SK-N-SH treated with all-trans-retinoic acid at 6 μM for 48 hours (cell line): ENCODE measurements around the gene SPG7.

Source experiments
- ATAC-seq: fragments of 200-7000 bp; cut with Tn5 transposase; 3 replicates; pipeline ENCODE4 v1.9.1; 2020; ENCODE audit warnings: mild to moderate bottlenecking, moderate library complexity
- ARNTL ChIP-seq: fragments of 450-650 bp; formaldehyde crosslinking; IDR thresholded peaks from 2 replicates; pipeline ENCODE4 v1.5.0; 2020; ENCODE audit warnings: low read depth, mild to moderate bottlenecking, moderate library complexity, borderline replicate concordance
- BACH2 ChIP-seq: fragments of 250-450 bp; sonication (Bioruptor Pico); IDR thresholded peaks from 2 replicates; pipeline ENCODE4 v1.9.0; 2021; ENCODE audit warnings: mild to moderate bottlenecking, borderline replicate concordance
- CSDC2 ChIP-seq: fragments of 250-450 bp; sonication (Bioruptor Pico); IDR thresholded peaks from 2 replicates; pipeline ENCODE4 v1.5.0; 2020; ENCODE audit warnings: mild to moderate bottlenecking, moderate library complexity
- ESRRG ChIP-seq: fragments of 250-450 bp; sonication (Bioruptor Pico); IDR thresholded peaks from 2 replicates; pipeline ENCODE4 v1.6.1; 2021; ENCODE audit warnings: mild to moderate bottlenecking
- GLIS3 ChIP-seq: fragments of 250-450 bp; sonication (Bioruptor Pico); IDR thresholded peaks from 2 replicates; pipeline ENCODE4 v1.5.0; 2020; ENCODE audit warnings: mild to moderate bottlenecking, moderate library complexity
- ISL1 ChIP-seq: fragments of 250-450 bp; sonication (Bioruptor Pico); IDR thresholded peaks from 2 replicates; pipeline ENCODE4 v2.1.2; 2022; ENCODE audit warnings: mild to moderate bottlenecking, moderate library complexity
- OSR1 ChIP-seq: fragments of 250-450 bp; sonication (Bioruptor Pico); IDR thresholded peaks from 2 replicates; pipeline ENCODE4 v1.8.0; 2022; ENCODE audit warnings: moderate library complexity, mild to moderate bottlenecking, inconsistent platforms
- PPARA ChIP-seq: fragments of 250-450 bp; sonication (Bioruptor Pico); IDR thresholded peaks from 2 replicates; pipeline ENCODE4 v1.5.0; 2020; ENCODE audit warnings: mild to moderate bottlenecking, borderline replicate concordance
- RARB ChIP-seq: fragments of 250-450 bp; sonication (Bioruptor Pico); IDR thresholded peaks from 2 replicates; pipeline ENCODE4 v1.8.0; 2021; ENCODE audit warnings: mild to moderate bottlenecking, moderate library complexity
- SNAI2 ChIP-seq: fragments of 250-450 bp; sonication (Bioruptor Pico); IDR thresholded peaks from 2 replicates; pipeline ENCODE4 v1.5.0; 2020; ENCODE audit warnings: mild to moderate bottlenecking, moderate library complexity
- TCF4 ChIP-seq: fragments of 250-450 bp; sonication (Bioruptor Pico); IDR thresholded peaks from 2 replicates; pipeline ENCODE4 v1.8.0; 2021; ENCODE audit warnings: mild to moderate bottlenecking, moderate library complexity, borderline replicate concordance
- ZFP3 ChIP-seq: fragments of 250-450 bp; sonication (Bioruptor Pico); IDR thresholded peaks from 2 replicates; pipeline ENCODE4 v1.5.0; 2020; ENCODE audit warnings: mild to moderate bottlenecking, moderate library complexity
- ZFP30 ChIP-seq: fragments of 450-650 bp; formaldehyde crosslinking; IDR thresholded peaks from 2 replicates; pipeline ENCODE4 v1.5.0; 2022; ENCODE audit warnings: mild to moderate bottlenecking, moderate library complexity
- ZNF565 ChIP-seq: fragments of 450-650 bp; formaldehyde crosslinking; conservative IDR thresholded peaks from 2 replicates; pipeline ENCODE4 v1.5.0; 2020; ENCODE audit warnings: low read depth, mild to moderate bottlenecking, moderate library complexity
- TF ChIP-seq, protein P1 (sequence below): fragments of 250-450 bp; sonication (Bioruptor Pico); IDR thresholded peaks from 2 replicates; pipeline ENCODE4 v1.5.1; 2020; ENCODE audit warnings: low read depth, mild to moderate bottlenecking, moderate library complexity
- TF ChIP-seq, protein P2 (sequence below): fragments of 250-450 bp; sonication (Bioruptor Pico); IDR thresholded peaks from 2 replicates; pipeline ENCODE4 v1.5.1; 2021; ENCODE audit warnings: mild to moderate bottlenecking, moderate library complexity
- TF ChIP-seq, protein P3 (sequence below): fragments of 250-450 bp; sonication (Bioruptor Pico); IDR thresholded peaks from 2 replicates; pipeline ENCODE4 v1.8.0; 2021; ENCODE audit warnings: low read depth, mild to moderate bottlenecking, moderate library complexity, borderline replicate concordance
- TF ChIP-seq, protein P4 (sequence below): fragments of 250-450 bp; sonication (Bioruptor Pico); IDR thresholded peaks from 2 replicates; pipeline ENCODE4 v1.8.0; 2020; ENCODE audit warnings: mild to moderate bottlenecking, moderate library complexity, borderline replicate concordance

SPG7 gene

DNA sequence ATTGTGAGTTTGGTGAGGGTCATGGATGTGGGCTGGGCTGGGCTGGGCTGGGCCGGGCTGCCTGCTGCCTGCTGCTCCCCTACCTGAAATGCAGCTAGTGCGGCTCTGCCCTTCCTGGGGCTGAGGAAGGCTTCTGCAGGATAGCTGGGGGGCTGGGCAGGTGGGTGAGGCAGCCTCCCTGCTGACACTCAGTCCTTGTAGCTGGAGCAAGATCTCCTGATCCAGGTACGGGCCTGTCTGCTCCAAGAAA lies 57.0 kb downstream of the SPG7 start (continued):
- TF ChIP-seq, protein P1, sequence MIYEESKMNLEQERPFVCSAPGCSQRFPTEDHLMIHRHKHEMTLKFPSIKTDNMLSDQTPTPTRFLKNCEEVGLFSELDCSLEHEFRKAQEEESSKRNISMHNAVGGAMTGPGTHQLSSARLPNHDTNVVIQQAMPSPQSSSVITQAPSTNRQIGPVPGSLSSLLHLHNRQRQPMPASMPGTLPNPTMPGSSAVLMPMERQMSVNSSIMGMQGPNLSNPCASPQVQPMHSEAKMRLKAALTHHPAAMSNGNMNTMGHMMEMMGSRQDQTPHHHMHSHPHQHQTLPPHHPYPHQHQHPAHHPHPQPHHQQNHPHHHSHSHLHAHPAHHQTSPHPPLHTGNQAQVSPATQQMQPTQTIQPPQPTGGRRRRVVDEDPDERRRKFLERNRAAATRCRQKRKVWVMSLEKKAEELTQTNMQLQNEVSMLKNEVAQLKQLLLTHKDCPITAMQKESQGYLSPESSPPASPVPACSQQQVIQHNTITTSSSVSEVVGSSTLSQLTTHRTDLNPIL (CRISPR knock-in tag), result no peak
- TF ChIP-seq ISL1 (CRISPR knock-in tag), result no peak
- TF ChIP-seq RARB, result no peak

DNA sequence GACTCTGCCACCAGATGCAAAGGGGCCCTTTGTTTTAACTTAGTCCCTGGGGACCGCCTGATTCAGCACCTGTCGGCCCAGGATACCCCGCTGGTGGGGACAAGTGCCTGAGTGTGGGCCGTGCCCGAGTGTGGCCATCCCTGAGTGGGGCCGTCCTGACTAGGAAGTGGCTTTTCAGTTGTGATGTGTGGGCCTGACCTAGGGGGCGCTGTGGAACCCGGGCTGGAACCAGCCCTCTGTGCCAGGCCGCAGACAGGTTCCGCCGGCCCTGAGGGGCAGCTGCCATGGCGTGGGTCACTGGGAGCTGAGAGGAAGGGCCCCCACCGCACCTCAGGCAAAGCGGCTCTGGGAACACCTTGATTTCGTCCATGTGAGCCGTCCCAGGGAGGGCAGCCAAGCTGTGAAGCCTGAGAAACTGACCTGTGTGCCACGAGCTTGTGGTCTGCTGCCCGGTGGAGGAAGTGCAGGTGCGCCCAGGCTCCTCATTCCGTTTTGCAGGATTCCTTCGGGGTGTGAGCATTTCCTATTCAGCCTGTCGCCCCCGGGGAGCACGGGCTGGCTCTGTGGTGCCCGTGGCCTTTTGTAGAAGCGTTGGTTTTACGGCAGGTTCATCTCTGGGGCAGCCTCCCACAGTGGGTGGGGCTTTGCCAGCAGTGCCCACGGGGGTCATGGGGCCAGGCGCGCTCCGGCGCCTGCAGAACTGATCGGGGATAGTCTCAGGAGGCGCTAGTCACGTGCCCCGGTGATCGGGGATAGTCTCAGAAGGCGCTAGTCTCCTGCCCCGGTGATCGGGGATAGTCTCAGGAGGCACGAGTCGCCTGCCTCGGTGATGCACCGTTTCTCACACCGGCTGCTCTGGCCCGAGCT lies 57.5 kb downstream of the SPG7 start:
- ATAC-seq, result peak; percentile 64
- TF ChIP-seq, protein P1 (CRISPR knock-in tag), result peak; percentile 58; the same call in 1 of the 2 replicates
- no peak for TF ChIP-seq ZFP3 (CRISPR knock-in tag)
- TF ChIP-seq, protein P2, sequence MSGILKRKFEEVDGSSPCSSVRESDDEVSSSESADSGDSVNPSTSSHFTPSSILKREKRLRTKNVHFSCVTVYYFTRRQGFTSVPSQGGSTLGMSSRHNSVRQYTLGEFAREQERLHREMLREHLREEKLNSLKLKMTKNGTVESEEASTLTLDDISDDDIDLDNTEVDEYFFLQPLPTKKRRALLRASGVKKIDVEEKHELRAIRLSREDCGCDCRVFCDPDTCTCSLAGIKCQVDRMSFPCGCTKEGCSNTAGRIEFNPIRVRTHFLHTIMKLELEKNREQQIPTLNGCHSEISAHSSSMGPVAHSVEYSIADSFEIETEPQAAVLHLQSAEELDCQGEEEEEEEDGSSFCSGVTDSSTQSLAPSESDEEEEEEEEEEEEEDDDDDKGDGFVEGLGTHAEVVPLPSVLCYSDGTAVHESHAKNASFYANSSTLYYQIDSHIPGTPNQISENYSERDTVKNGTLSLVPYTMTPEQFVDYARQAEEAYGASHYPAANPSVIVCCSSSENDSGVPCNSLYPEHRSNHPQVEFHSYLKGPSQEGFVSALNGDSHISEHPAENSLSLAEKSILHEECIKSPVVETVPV (CRISPR knock-in tag), result no peak
- no peak for TF ChIP-seq ARNTL (CRISPR knock-in tag)
- TF ChIP-seq ISL1 (CRISPR knock-in tag), result no peak
- TF ChIP-seq OSR1 (CRISPR knock-in tag), result no peak
- no peak for TF ChIP-seq CSDC2 (CRISPR knock-in tag)

DNA sequence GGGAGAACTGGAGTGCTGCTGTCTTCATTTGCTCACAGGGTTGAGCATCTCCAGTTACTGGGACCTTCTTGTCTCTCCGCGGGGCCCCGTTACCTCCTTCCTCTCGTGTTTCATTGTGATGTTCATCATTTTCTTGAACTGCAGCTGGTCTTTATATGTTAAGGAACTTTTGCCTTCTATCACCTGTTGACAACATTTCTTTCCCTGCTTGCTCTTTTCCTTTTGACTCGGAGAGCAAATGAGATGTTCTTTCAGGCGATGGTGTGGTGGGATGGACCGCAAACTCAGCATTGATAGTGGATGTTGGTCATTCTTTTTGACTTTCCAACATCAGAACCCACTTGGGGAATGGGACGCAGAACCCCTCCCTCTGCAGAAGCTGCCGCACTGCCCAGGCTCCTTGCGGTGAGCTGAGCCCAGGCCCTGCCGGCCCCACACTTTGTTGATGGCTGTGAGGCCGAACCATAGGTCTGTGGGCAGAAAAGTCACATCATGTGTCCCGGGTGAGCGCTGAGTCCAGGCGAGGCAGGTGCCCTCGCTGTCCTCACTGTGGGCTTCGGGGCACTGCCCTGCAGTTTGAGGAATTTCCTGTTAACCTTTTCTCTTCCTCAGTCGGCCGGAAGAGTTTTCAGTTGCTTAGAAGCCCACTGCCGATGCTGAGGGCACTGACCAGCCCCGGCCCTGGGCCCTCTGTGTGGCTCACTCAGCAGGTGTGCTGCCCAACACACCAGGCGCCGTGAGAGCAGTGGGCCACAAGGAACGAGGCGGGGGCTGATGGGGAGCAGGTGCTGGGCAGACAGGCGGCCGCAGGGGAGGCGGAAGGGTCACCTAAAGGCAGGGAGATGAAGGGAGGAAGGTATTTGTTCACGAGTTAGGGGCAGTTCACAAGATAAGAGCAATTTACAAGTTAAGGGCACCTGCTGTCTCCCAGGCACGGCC lies 59.7 kb downstream of the SPG7 start:
- TF ChIP-seq ZFP30 (CRISPR knock-in tag), result no peak
- TF ChIP-seq ARNTL (CRISPR knock-in tag), result no peak
- TF ChIP-seq SNAI2 (CRISPR knock-in tag), result no peak
- TF ChIP-seq ZFP3 (CRISPR knock-in tag), result no peak
- no peak for TF ChIP-seq ESRRG (CRISPR knock-in tag)
- TF ChIP-seq BACH2 (CRISPR knock-in tag), result no peak
- no peak for TF ChIP-seq ZNF565 (CRISPR knock-in tag)
- ATAC-seq, result no peak

DNA sequence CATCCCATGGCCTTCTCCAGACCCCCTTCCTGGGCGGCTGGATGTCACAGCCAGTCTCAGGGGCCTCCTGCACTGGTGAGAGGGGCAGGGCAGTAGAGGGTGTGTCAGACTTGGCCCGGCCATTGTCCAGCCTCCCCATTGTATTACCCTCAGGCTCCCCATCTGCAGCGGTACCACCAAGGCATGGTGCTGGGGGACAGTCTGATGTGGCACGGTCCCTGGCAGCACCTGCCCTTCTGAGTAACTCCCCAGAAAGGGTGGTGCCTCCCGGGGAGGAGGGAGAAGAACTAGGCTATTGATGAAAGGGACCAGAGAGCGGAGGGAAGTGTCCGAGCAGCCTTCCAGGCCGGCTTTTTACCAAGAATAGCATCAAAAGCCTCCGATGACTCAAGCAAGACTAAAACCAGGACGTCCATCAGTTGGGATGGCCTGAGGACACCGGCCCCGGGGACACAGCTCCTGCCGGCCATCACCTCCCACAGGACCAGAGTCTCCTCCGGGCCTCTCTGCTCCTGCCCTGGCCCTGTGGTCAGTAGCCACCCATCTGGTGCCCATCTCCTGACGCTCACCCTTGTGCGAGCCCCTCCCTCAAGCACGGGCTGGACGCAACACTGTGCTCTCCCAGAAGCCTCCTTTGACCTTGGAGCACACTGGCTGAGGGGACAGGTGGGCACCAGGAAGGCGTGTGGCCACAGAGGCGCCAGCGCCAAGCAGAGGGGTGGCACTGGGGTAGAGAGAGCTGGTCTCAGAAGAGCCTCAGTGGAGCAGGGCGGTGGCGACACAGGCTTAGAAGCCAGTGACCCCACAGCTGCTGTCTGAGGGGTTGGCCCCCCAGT lies 61.5 kb downstream of the SPG7 start:
- TF ChIP-seq, protein P3, sequence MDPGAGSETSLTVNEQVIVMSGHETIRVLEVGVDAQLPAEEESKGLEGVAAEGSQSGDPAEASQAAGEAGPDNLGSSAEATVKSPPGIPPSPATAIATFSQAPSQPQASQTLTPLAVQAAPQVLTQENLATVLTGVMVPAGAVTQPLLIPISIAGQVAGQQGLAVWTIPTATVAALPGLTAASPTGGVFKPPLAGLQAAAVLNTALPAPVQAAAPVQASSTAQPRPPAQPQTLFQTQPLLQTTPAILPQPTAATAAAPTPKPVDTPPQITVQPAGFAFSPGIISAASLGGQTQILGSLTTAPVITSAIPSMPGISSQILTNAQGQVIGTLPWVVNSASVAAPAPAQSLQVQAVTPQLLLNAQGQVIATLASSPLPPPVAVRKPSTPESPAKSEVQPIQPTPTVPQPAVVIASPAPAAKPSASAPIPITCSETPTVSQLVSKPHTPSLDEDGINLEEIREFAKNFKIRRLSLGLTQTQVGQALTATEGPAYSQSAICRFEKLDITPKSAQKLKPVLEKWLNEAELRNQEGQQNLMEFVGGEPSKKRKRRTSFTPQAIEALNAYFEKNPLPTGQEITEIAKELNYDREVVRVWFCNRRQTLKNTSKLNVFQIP (CRISPR knock-in tag), result no peak
- TF ChIP-seq TCF4 (CRISPR knock-in tag), result no peak
- TF ChIP-seq SNAI2 (CRISPR knock-in tag), result no peak
- no peak for TF ChIP-seq OSR1 (CRISPR knock-in tag)
- no peak for TF ChIP-seq PPARA
- no peak for TF ChIP-seq GLIS3 (CRISPR knock-in tag)
- TF ChIP-seq ZFP3 (CRISPR knock-in tag), result no peak
- TF ChIP-seq, protein P4, sequence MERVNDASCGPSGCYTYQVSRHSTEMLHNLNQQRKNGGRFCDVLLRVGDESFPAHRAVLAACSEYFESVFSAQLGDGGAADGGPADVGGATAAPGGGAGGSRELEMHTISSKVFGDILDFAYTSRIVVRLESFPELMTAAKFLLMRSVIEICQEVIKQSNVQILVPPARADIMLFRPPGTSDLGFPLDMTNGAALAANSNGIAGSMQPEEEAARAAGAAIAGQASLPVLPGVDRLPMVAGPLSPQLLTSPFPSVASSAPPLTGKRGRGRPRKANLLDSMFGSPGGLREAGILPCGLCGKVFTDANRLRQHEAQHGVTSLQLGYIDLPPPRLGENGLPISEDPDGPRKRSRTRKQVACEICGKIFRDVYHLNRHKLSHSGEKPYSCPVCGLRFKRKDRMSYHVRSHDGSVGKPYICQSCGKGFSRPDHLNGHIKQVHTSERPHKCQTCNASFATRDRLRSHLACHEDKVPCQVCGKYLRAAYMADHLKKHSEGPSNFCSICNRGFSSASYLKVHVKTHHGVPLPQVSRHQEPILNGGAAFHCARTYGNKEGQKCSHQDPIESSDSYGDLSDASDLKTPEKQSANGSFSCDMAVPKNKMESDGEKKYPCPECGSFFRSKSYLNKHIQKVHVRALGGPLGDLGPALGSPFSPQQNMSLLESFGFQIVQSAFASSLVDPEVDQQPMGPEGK, result no peak
- no peak for TF ChIP-seq ARNTL (CRISPR knock-in tag)
- TF ChIP-seq RARB, result no peak
- no peak for TF ChIP-seq ZFP30 (CRISPR knock-in tag)
- no peak for ATAC-seq
